ENCODE results near the gene MAML3. TPM values are rescaled to one million over a fixed set of nuclear protein-coding genes. Genes with fewer than 3 reads are reported as not detected.
A peak's percentile ranks its signal among the peaks of the same experiment; 100 is the strongest.

Gene MAML3
- total RNA-seq, 1 donor = 6.5 TPM

DNA sequence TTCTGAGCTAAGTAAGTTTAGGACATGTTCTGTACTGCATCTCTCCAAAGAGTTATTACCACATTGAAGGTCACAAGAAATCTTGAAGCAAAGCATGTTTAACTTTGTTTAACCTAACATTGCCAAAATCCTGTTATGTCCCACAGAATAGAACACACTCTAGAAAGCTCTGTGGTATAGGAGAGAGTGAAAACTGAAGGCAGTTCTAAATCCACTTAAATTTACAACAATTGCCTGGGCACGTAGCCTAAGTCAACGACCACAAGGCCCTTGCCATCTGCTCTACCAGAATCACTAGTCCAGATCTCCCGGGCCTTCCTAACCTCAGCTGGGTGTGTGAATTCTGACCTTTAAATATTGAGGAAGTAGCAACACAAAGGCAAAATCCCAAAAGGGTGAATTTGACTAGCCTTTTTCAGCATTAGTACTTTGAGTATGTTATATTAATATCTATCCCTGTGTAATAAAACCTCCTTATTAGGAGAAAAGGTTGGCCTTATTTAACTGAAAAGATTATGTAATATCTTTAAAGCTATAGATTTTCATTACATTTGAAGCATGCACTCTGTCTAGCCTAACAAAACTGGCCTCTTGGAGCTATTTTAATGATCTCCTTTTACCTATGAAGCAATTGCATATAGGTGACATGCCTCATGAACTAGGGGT is 4.5 kb upstream of the MAML3 start:
- DNase-seq (ENCODE audit: low read depth) = peak; percentile 13
- H3K4me3 ChIP-seq (ENCODE audit: low read depth, low read length) = no peak overlapping the region
- no peak for TF ChIP-seq CTCF (IDR thresholded peaks at IDR 0.05; ENCODE audit: insufficient read depth, low read depth, low read length)

DNA sequence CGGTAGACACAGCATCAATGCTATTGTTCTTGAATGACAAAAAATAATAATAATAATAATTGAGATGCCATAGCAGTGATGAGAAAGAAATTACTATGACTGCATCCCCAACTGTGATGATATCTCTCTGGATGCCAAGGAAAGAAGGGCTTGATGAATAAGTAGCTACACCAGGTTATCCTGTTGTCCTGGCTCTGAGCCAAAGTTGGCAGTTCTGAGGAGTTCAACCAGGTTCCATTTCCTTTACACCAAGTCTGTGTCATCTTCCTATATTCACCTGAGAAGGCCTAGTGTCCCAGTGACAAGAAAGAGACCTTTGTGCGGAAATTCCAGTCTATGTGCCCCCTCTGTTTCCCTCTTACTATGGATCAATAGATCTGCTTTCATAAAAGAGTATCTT is 3.4 kb upstream of the MAML3 start:
- no peak for TF ChIP-seq CTCF (IDR thresholded peaks at IDR 0.05; ENCODE audit: insufficient read depth, low read depth, low read length)
- DNase-seq (ENCODE audit: low read depth) = no peak
- no peak overlapping the region for H3K4me3 ChIP-seq (ENCODE audit: low read depth, low read length)

DNA sequence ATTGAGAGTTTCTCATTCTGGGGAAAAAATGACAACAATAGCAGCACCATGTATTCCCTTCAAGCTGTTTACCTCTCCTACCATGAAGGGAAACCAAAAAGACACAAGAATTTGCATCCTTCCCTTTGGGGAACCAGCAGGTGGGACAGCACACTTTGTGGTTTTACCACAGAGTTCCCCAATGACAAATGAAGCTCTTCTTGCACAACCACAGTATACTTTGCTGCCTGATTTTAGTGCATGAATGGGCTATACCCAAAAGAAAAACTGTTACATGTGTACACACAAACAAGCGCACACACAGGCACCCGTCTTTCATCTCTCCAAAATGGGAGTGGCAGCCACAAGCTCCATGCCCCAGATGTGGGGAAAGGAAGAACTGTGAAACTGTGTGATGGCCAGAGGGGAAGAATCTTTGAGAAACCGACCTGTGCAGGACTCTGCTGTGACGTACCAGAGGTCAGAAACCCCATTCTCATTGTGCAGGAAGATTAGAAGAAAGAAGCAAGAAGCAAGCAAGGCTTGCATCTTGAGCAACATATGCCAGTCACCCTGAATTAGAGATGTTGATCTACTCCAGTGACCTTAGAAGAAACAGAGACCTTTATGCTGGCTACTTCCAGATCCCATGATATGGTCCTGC is 2.7 kb upstream of the MAML3 start:
- DNase-seq (ENCODE audit: low read depth) = no peak
- TF ChIP-seq CTCF (IDR thresholded peaks at IDR 0.05; ENCODE audit: insufficient read depth, low read depth, low read length) = no peak

GRCh38 chr4:140154572-140154891 is 548 bp upstream of the MAML3 start:
- peak overlapping the region; percentile 87 for H3K4me3 ChIP-seq (ENCODE audit: low read depth, low read length)
- no peak for TF ChIP-seq CTCF (IDR thresholded peaks at IDR 0.05; ENCODE audit: insufficient read depth, low read depth, low read length)
- no peak for DNase-seq (ENCODE audit: low read depth)

More for the DNA sequence above, 2.7 kb upstream of the MAML3 start:
- H3K4me3 ChIP-seq (ENCODE audit: low read depth, low read length) = no peak overlapping the region

DNA sequence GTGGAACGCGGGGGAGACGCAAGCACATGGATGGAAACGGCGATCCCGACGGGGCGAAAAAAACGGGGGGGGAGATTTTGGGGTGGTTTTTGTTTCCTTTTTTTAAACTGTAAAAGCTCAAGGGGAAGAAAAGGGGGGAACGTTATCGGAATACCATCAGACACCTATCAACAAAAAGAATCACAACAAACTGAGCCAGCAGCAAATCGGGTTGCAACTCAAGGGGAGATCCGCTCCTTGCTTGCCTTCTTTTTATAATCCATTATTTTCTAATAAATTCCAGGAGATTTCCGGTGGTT is 616 bp downstream of the MAML3 start:
- TF ChIP-seq CTCF (IDR thresholded peaks at IDR 0.05; ENCODE audit: insufficient read depth, low read depth, low read length) = no peak
- no peak for DNase-seq (ENCODE audit: low read depth)
- peak overlapping the region; percentile 87 for H3K4me3 ChIP-seq (ENCODE audit: low read depth, low read length)

- peak; percentile 44 for DNase-seq (ENCODE audit: low read depth)
- no peak for TF ChIP-seq CTCF (IDR thresholded peaks at IDR 0.05; ENCODE audit: insufficient read depth, low read depth, low read length)
- peak overlapping the region; percentile 87 for H3K4me3 ChIP-seq (ENCODE audit: low read depth, low read length)
These were observed 1.1 kb downstream of the MAML3 start for GRCh38 chr4:140152751-140153418.

All from fibroblast of villous mesenchyme (primary cell).